Fibroblast of lung (primary cell): ENCODE data around the gene DENND6B.

Experiments
- EZH2 ChIP-seq: IDR thresholded peaks from 2 replicates; pipeline ENCODE4 v1.5.1; 2012; ENCODE audit warnings: low read length, control low read depth, mild to moderate bottlenecking; ENCODE audit errors: missing control alignments
- TF ChIP-seq, protein P1 (sequence below), 2 donors: IDR thresholded peaks in 1 of 2; conservative IDR thresholded peaks in 1 of 2; 1 replicate in 1 of 2; 2 replicates in 1 of 2; pipeline ENCODE4 v1.5.1; 2011 to 2012; ENCODE audit warnings: low read length in 2 of 2, control low read depth in 1 of 2, inconsistent platforms in 1 of 2, low read depth in 1 of 2, mild to moderate bottlenecking in 1 of 2

- TF ChIP-seq, protein P1, sequence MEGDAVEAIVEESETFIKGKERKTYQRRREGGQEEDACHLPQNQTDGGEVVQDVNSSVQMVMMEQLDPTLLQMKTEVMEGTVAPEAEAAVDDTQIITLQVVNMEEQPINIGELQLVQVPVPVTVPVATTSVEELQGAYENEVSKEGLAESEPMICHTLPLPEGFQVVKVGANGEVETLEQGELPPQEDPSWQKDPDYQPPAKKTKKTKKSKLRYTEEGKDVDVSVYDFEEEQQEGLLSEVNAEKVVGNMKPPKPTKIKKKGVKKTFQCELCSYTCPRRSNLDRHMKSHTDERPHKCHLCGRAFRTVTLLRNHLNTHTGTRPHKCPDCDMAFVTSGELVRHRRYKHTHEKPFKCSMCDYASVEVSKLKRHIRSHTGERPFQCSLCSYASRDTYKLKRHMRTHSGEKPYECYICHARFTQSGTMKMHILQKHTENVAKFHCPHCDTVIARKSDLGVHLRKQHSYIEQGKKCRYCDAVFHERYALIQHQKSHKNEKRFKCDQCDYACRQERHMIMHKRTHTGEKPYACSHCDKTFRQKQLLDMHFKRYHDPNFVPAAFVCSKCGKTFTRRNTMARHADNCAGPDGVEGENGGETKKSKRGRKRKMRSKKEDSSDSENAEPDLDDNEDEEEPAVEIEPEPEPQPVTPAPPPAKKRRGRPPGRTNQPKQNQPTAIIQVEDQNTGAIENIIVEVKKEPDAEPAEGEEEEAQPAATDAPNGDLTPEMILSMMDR (conservative IDR thresholded peaks at IDR 0.05 in 1 of 2, IDR thresholded peaks at IDR 0.05 in 1 of 2; ENCODE audit: low read depth in 1 of 2, low read length in 2 of 2): no peak
- TF ChIP-seq EZH2: no peak
These were observed 18.2 kb downstream of the DENND6B start for GRCh38 chr22:50308597-50308935.
